ENCODE measurements around the gene TEAD4. TPM values are rescaled to one million over a fixed set of nuclear protein-coding genes. Genes with fewer than 3 reads are reported as not detected.

Gene TEAD4
- total RNA-seq, 2 experiments from 2014 or later: not detected

DNA sequence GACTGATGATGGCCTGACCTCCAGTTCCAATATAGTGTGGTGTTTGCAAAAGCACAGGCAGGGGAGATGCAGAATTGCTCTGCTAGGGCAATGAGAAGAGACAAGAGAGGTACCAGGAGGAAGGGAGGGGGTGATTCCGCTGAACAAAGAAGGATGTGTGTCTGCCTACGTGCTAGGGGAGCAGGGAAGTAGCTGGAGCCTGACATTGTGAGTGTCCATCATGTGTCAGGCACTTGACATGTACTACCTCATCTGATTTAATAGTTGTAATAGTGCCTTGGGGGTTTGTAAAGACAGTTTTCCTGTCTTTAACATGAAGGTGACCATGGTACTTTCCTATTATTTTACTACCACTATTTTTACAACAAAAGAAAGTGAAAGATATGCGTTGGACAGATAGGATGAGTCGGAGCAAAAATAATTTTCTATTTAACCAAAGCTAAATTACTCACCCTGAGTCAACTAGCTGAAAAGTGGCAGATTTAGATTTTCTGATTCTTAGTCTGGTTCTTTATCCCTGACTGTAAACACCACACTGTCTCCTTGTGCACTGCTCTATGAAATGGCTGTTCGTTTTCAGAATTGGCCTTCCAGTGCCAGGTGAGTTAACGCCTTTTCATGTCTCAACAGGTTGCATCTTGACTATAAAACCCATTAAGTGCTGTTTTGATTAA is 33.7 kb upstream of the TEAD4 start:
- BruUV-seq (replicated peaks): no TSS peak
- no peak overlapping the region for H3K4me2 ChIP-seq (ENCODE audit: low read length)
- POLR2A ChIA-PET: no interaction called here

DNA sequence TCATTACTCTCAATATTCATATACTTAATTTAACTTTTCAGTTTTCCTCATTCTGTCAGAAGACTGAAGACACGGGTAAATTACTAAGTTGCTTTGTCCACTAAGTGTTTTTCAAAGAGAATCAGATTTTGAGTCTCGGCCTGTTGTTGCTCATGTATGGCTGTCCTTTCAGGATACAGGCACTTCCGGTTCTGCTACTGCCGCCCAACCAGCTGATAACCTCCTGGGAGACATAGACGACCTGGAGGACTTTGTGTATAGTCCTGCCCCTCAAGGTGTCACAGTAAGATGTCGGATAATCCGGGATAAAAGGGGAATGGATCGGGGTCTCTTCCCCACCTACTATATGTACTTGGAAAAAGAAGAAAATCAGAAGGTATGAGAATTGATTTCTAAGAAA is 28.3 kb upstream of the TEAD4 start:
- no peaks in the 10 kb centered on the region for H3K9me2 ChIP-seq (ENCODE audit: insufficient read depth, low read length)
- no peaks in the 10 kb centered on the region for H4K20me1 ChIP-seq (ENCODE audit: insufficient read depth, low read length)
- no peak overlapping the region for H3K4me2 ChIP-seq (ENCODE audit: low read length)
- H3K4me1 ChIP-seq (ENCODE audit: insufficient read depth, low read length, poor library complexity, severe bottlenecking): no peaks in the 10 kb centered on the region
- no peak overlapping the region for H3K4me3 ChIP-seq (ENCODE audit: low read depth, low read length, poor library complexity, severe bottlenecking)
- no peak overlapping the region for H3K27ac ChIP-seq (ENCODE audit: low read depth, low read length, poor library complexity, severe bottlenecking)
- 0 out of 2 replicates have a peak, but pooled peaks cover 3% of the 10 kb centered on the region for H3K36me3 ChIP-seq (ENCODE audit: insufficient read depth, low read length)
- POLR2A ChIA-PET: no interaction called here
- CTCF ChIA-PET (ENCODE audit: unreplicated experiment): no interaction called here
- BruUV-seq (replicated peaks): no TSS peak
- intact Hi-C loops (cut with micrococcal nuclease; ENCODE audit: unreplicated experiment): no loop called here
- H3K9me3 ChIP-seq (ENCODE audit: low read length): no peaks in the 10 kb centered on the region
- no peak overlapping the region for H2AFZ ChIP-seq (ENCODE audit: low read length)
- H3K79me2 ChIP-seq (ENCODE audit: insufficient read depth, low read depth, low read length): no peaks in the 10 kb centered on the region
- no peak for TF ChIP-seq EZH2phosphoT487 (IDR thresholded peaks at IDR 0.05; ENCODE audit: borderline replicate concordance, low read depth, low read length)
- TF ChIP-seq, protein P1, sequence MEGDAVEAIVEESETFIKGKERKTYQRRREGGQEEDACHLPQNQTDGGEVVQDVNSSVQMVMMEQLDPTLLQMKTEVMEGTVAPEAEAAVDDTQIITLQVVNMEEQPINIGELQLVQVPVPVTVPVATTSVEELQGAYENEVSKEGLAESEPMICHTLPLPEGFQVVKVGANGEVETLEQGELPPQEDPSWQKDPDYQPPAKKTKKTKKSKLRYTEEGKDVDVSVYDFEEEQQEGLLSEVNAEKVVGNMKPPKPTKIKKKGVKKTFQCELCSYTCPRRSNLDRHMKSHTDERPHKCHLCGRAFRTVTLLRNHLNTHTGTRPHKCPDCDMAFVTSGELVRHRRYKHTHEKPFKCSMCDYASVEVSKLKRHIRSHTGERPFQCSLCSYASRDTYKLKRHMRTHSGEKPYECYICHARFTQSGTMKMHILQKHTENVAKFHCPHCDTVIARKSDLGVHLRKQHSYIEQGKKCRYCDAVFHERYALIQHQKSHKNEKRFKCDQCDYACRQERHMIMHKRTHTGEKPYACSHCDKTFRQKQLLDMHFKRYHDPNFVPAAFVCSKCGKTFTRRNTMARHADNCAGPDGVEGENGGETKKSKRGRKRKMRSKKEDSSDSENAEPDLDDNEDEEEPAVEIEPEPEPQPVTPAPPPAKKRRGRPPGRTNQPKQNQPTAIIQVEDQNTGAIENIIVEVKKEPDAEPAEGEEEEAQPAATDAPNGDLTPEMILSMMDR (conservative IDR thresholded peaks at IDR 0.05; ENCODE audit: low read length): no peak
- no peak for DNase-seq (ENCODE audit: low spot score)

More for the DNA sequence above, 33.7 kb upstream of the TEAD4 start:
- Histone ChIP-seq H3K9me3 (ENCODE audit: low read length) (no peaks in the 10 kb centered on the region), H3K4me1 (ENCODE audit: insufficient read depth, low read length, poor library complexity, severe bottlenecking) (no peaks in the 10 kb centered on the region), H3K9me2 (ENCODE audit: insufficient read depth, low read length) (no peaks in the 10 kb centered on the region), H3K4me3 (ENCODE audit: low read depth, low read length, poor library complexity, severe bottlenecking) (no peak overlapping the region), H3K79me2 (ENCODE audit: insufficient read depth, low read depth, low read length) (no peaks in the 10 kb centered on the region), H2AFZ (ENCODE audit: low read length) (no peak overlapping the region), H3K27ac (ENCODE audit: low read depth, low read length, poor library complexity, severe bottlenecking) (no peak overlapping the region), H4K20me1 (ENCODE audit: insufficient read depth, low read length) (no peaks in the 10 kb centered on the region), H3K36me3 (ENCODE audit: insufficient read depth, low read length) (peaks cover 19% of the 10 kb centered on the region)
- DNase-seq (ENCODE audit: low spot score): no peak
- CTCF ChIA-PET (ENCODE audit: unreplicated experiment): interaction anchor here (0.7 kb wide), 1 partner anchor 12 kb away, joined by 3 read pairs; no protein-coding TSS in a partner anchor
- intact Hi-C loops (cut with micrococcal nuclease; ENCODE audit: unreplicated experiment): no loop called here
- TF ChIP-seq EZH2phosphoT487 (IDR thresholded peaks at IDR 0.05; ENCODE audit: borderline replicate concordance, low read depth, low read length): no peak
- TF ChIP-seq, protein P1 (conservative IDR thresholded peaks at IDR 0.05; ENCODE audit: low read length): no peak

DNA sequence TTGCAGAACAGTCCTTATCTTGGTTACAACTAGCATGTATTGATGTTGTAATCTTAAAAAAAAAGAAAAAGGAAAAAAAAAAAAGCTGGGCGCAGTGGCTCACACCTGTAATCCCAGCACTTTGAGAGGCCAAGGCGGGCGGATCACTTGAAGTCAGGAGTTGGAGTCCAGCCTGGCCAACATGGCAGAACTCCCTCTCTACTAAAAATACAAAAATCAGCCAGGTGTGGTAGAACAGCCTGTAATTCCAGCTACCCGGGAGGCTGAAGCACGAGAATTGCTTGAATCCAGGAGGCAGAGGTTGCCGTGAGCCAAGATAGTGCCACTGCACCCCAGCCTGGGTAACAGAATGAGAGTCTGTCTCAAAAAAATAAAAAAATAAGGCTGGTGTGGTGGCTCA is 25.6 kb upstream of the TEAD4 start:
- Histone ChIP-seq H3K27ac (ENCODE audit: low read depth, low read length, poor library complexity, severe bottlenecking) (no peak overlapping the region), H3K4me3 (ENCODE audit: low read depth, low read length, poor library complexity, severe bottlenecking) (no peak overlapping the region), H2AFZ (ENCODE audit: low read length) (no peak overlapping the region), H3K79me2 (ENCODE audit: insufficient read depth, low read depth, low read length) (no peaks in the 10 kb centered on the region), H3K9me2 (ENCODE audit: insufficient read depth, low read length) (no peaks in the 10 kb centered on the region), H3K36me3 (ENCODE audit: insufficient read depth, low read length) (0 out of 2 replicates have a peak, but pooled peaks cover 3% of the 10 kb centered on the region), H3K4me1 (ENCODE audit: insufficient read depth, low read length, poor library complexity, severe bottlenecking) (no peaks in the 10 kb centered on the region), H4K20me1 (ENCODE audit: insufficient read depth, low read length) (no peaks in the 10 kb centered on the region), H3K9me3 (ENCODE audit: low read length) (no peaks in the 10 kb centered on the region), H3K4me2 (ENCODE audit: low read length) (no peak overlapping the region)
- no TSS peak for BruUV-seq (replicated peaks)
- ChIA-PET POLR2A (no interaction called here), CTCF (ENCODE audit: unreplicated experiment) (no interaction called here)
- DNase-seq (ENCODE audit: low spot score): no peak
- TF ChIP-seq EZH2phosphoT487 (IDR thresholded peaks at IDR 0.05; ENCODE audit: borderline replicate concordance, low read depth, low read length): no peak
- TF ChIP-seq, protein P1 (conservative IDR thresholded peaks at IDR 0.05; ENCODE audit: low read length): no peak
- intact Hi-C loops (cut with micrococcal nuclease; ENCODE audit: unreplicated experiment): no loop called here

Measured in OCI-LY7 (cell line).